Panc1 (cell line): ENCODE data around the gene DIAPH3.

Experiments used
- CTCF ChIP-seq: fragments of 450-650 bp; IDR thresholded peaks from 2 replicates; pipeline ENCODE4 v1.5.1; 2017; ENCODE audit warnings: mild to moderate bottlenecking
- POLR2AphosphoS5 ChIP-seq: IDR thresholded peaks from 2 replicates; pipeline ENCODE4 v1.6.1; 2012; ENCODE audit warnings: mild to moderate bottlenecking, low read depth, low read length, moderate library complexity
- REST ChIP-seq, 2 experiments: IDR thresholded peaks; 2 replicates each; pipeline ENCODE4 v1.6.1; 2011 to 2012; ENCODE audit warnings: low read depth in 2 of 2, control low read depth in 1 of 2, low read length in 1 of 2, mild to moderate bottlenecking in 1 of 2, moderate library complexity in 1 of 2; ENCODE audit not compliant: insufficient read depth in 1 of 2

- TF ChIP-seq CTCF = no peak
- TF ChIP-seq REST (IDR thresholded peaks at IDR 0.05; ENCODE audit: insufficient read depth in 1 of 2, low read depth in 2 of 2, low read length in 1 of 2) = no peak
- no peak for TF ChIP-seq POLR2AphosphoS5
Observed at GRCh38 chr13:59898066-59898465, 265.7 kb downstream of the DIAPH3 start.
